Femur (tissue), 1 donor: ENCODE measurements around the gene TAS2R43.
"Not testable (repeated sequence)": the region's sequence is repeated elsewhere in the genome, so short reads cannot be mapped to it uniquely, and the experiment has no call there.

ENCODE experiments used
- DNase-seq: peaks from one replicate; pipeline ENCODE4 v3.0.0-alpha.2; 2017

The TAS2R43 gene

GRCh38 chr12:11059041-11059440, 33.1 kb downstream of the TAS2R43 start:
- DNase-seq = no peak

DNA sequence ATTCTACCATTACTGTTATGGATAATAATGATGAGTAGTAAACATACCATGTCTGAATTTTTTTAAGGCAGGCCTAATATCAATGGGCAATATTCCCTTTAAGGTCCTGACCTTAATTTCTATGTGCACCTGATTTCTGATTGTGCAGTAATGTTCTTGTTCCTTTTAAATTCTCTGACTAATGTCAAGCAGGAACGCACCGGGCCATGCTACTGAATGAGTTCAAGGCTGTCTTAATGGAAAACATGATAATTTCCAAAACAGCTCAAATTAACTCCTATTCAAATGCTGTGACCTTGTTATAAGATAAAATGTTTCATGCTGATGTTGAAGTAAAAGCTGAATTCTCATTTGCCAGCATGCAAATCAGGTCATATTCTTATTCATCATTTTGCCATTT, 36.8 kb downstream of the TAS2R43 start:
- DNase-seq = no peak

DNA sequence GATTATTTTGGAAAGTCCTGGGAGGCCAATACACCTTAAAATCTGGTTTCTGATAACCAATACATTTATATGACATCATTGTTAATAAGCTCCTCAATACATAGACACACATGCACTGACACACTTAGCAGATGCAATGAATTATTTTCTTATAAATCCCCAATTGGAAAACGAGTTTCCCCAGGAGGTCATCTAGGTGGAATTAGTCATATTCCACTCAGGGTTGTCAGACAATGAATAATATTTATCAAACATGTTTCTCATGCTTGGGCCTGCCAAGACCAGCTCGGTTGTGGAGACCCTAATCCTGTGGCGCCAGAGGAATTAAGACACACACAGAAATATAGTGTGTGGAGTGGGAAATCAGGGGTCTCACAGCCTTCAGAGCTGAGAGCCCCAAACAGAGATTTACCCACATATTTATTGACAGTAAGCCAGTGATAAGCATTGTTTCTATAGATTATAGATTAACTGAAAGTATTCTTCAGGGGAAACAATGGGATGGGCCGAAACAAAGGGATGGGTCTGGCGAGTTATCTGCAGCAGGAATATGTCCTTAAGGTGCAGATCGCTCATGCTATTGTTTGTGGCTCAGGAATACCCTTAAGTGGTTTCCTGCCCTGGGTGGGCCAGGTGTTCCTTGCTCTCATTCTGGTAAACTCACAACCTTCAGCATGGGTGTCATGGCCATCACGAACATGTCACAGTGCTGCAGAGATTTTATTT, 42.1 kb downstream of the TAS2R43 start:
- DNase-seq = not testable (repeated sequence)

DNA sequence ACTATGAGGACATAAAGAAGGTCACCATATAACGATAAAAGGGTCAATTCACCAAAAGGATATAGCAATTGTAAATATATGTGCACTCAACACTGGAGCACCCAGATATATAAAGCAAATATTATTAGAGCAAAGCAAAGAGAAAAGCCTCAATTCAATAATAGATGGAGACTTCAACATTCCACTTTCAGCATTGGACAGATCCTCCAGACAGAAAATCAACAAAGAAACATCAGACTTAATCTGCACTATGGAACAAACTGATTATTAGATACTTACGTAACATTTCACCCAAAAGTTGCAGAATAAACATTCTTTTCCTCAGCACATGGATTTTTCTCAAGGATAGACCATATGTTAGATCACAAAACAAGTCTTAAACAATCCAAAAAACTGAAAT, 50.7 kb downstream of the TAS2R43 start:
- DNase-seq = not testable (repeated sequence)
